ENCODE data around the gene MEIS1.

GRCh38 chr2:66508484-66509071, 73.7 kb downstream of the MEIS1 start:
- no peak for TF ChIP-seq EZH2 (IDR thresholded peaks at IDR 0.05; ENCODE audit: borderline replicate concordance, insufficient read depth, low read depth, low read length, poor library complexity, severe bottlenecking)
- no peak for TF ChIP-seq CTCF (IDR thresholded peaks at IDR 0.05)

All from B cell (primary cell).